Duodenal mucosa (tissue), 2 donors: Measurements from ENCODE around the gene DGKI.
"Not testable (repeated sequence)": the region's sequence is repeated elsewhere in the genome, so short reads cannot be mapped to it uniquely, and the experiment has no call there.

Experiments
- H3K27ac ChIP-seq: one replicate; pipeline ENCODE4 v1.7.0; 2013; ENCODE audit warnings: low read depth, low read length
- H3K27me3 ChIP-seq, 2 donors: one replicate each; pipeline ENCODE4 v1.7.0; 2013; ENCODE audit warnings: low read length in 2 of 2, control low read depth in 1 of 2; ENCODE audit not compliant: insufficient read depth in 2 of 2, control insufficient read depth in 1 of 2
- H3K36me3 ChIP-seq, 2 donors: one replicate each; pipeline ENCODE4 v1.7.0; 2013; ENCODE audit warnings: low read length in 2 of 2, control low read depth in 1 of 2; ENCODE audit not compliant: insufficient read depth in 2 of 2, control insufficient read depth in 1 of 2
- H3K4me1 ChIP-seq, 2 donors: one replicate each; pipeline ENCODE4 v1.7.0; 2013; ENCODE audit warnings: low read length in 2 of 2, control low read depth in 1 of 2; ENCODE audit not compliant: insufficient read depth in 2 of 2, control insufficient read depth in 1 of 2
- H3K4me3 ChIP-seq, 2 donors: one replicate each; pipeline ENCODE4 v1.7.0; 2013; ENCODE audit warnings: low read length in 2 of 2, low read depth in 1 of 2
- H3K9ac ChIP-seq, 2 donors: one replicate each; pipeline ENCODE4 v1.7.0; 2013; ENCODE audit warnings: low read length in 2 of 2, low read depth in 1 of 2
- H3K9me3 ChIP-seq, 2 donors: one replicate each; pipeline ENCODE4 v1.7.0; 2013; ENCODE audit warnings: low read length in 2 of 2, control low read depth in 1 of 2; ENCODE audit not compliant: control insufficient read depth in 1 of 2

Gene DGKI

DNA sequence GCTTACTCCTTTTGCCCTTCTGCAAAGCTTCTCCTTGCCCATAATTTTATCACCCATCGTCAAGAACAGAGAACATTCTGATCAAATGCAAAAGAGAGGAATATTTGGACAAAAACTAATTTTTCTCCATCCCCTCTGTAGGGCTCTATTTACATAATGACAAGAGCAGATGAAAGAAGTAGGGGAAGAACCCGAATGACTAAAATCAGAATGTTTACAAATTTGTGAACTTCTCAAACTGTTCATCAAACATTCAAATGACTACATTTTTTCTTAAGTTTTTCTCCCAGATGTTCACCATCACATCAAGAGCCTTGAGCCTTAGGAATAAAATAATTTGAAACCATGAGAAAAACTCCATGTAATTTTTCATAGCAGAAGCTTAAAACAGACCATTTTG lies 119.4 kb downstream of the DGKI start:
- H3K27me3 ChIP-seq, result no peaks in the 10 kb centered on the region
- H3K9ac ChIP-seq, result no peak overlapping the region
- H3K4me3 ChIP-seq, result no peak overlapping the region
- no peaks in the 10 kb centered on the region for H3K4me1 ChIP-seq
- no peaks in the 10 kb centered on the region for H3K9me3 ChIP-seq
- H3K27ac ChIP-seq, result no peak overlapping the region
- no peaks in the 10 kb centered on the region for H3K36me3 ChIP-seq

DNA sequence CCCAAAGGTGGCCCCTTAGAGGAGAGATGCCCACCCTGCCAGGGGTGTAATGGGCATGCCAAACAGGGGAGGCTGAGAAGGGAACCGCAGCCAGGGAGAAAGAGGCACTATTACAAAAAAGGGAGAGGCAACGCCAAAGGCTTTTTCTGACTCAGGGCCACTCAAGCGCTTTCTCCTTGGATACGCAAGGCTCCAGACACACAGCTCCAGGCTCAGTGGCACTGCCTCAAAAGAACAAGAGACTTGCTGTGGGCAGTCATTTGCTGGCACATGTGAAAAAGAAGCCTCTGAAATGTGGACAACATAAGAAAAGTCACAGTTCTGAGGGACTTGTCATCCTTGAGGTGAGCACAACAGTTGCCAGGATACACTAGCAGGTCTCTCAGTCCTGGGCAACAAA lies 128.4 kb downstream of the DGKI start:
- Histone ChIP-seq H3K27me3 (no peaks in the 10 kb centered on the region), H3K9me3 (no peaks in the 10 kb centered on the region), H3K9ac (no peak overlapping the region), H3K4me3 (no peak overlapping the region), H3K27ac (no peak overlapping the region), H3K36me3 (no peaks in the 10 kb centered on the region), H3K4me1 (no peaks in the 10 kb centered on the region)

DNA sequence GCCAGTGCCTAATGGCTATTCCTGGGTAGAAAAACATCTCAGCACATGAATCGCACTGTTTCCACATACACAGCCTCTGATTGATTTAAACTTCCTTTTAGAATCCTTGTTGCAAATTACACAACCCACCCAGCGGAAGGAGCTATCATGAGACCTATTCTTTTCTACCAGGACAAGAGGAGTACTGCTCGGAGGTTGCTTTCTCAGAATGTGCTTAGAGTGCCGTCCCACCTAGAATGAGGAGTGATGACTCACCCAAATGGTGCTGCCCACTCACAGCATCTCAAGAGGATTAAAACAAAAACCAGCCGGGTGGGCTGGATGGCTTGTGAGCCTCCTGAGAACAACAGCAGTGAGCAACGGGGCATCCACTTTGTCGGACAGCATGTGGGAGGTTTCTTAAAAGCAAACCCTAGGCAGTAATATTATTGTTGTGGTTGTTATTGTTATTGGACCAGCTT lies 128.9 kb downstream of the DGKI start:
- H3K36me3 ChIP-seq, result no peaks in the 10 kb centered on the region
- H3K27me3 ChIP-seq, result no peaks in the 10 kb centered on the region
- no peaks in the 10 kb centered on the region for H3K4me1 ChIP-seq
- no peak overlapping the region for H3K4me3 ChIP-seq
- H3K9ac ChIP-seq, result no peak overlapping the region
- H3K9me3 ChIP-seq, result no peaks in the 10 kb centered on the region
- no peak overlapping the region for H3K27ac ChIP-seq

DNA sequence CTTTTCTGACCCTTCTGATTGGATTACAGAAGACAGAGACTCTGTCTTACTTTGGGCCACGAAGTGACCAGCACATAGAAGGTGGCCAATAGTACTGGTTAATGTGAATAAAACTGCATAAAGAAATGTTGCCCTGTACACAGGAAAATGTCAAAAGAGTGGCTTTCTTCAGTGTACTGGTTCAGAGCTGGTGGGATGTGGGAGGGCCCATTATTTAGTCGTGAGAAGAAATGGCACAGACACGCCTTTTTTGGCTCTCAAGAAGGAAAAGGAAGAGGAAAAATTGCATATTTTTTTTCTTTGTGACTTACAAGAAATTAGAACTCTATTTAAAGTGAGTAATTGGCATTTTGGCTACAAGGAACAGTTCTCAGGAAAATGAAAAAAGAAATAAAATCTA lies 129.7 kb downstream of the DGKI start:
- Histone ChIP-seq H3K4me3 (no peak overlapping the region), H3K27ac (no peak overlapping the region)

DNA sequence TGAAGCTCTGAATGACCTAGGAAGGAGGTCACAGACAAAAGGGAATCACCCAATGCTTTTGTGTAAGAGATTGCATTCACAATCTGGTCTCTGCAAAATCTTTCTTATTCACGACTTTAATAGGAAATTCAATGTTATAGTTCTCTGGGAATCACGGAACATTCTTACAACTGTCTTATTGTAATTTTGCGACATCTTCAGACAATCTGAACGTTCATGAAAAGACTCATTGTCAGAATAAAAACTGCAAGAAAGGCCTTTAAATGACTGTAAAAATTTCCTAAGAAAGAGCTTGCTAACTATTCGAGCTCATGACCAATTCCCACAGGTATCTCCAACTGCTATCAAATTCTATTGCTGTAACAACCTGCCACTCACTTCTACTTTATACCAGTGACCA lies 130.7 kb downstream of the DGKI start:
- Histone ChIP-seq H3K27ac (no peak overlapping the region), H3K9me3 (no peaks in the 10 kb centered on the region), H3K4me1 (no peaks in the 10 kb centered on the region), H3K9ac (no peak overlapping the region), H3K36me3 (no peaks in the 10 kb centered on the region), H3K27me3 (no peaks in the 10 kb centered on the region), H3K4me3 (no peak overlapping the region)

More for the DNA sequence above, 129.7 kb downstream of the DGKI start:
- Histone ChIP-seq H3K9me3 (no peaks in the 10 kb centered on the region), H3K27me3 (no peaks in the 10 kb centered on the region), H3K9ac (no peak overlapping the region), H3K4me1 (no peaks in the 10 kb centered on the region), H3K36me3 (no peaks in the 10 kb centered on the region)

DNA sequence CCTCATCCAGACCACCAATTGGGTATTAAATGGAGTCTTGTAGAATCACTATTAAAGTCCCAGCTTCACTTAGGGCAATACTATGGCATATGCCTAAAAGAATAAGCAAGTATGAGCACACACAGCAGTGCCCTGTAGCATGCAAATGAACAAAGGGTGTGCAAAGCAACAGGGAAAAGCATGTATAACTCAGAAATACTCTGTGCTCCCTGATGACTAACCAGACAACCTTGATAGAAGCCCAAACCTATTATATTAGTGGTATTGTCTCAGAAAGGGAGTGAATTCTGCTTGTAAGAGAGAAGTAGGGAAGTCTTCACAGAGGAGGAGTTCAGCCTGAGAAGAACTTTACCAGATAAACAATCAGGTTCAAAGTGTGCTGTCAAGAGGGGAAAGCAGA lies 131.2 kb downstream of the DGKI start:
- H3K27ac ChIP-seq, result no peak overlapping the region
- no peaks in the 10 kb centered on the region for H3K36me3 ChIP-seq
- H3K27me3 ChIP-seq, result no peaks in the 10 kb centered on the region

DNA sequence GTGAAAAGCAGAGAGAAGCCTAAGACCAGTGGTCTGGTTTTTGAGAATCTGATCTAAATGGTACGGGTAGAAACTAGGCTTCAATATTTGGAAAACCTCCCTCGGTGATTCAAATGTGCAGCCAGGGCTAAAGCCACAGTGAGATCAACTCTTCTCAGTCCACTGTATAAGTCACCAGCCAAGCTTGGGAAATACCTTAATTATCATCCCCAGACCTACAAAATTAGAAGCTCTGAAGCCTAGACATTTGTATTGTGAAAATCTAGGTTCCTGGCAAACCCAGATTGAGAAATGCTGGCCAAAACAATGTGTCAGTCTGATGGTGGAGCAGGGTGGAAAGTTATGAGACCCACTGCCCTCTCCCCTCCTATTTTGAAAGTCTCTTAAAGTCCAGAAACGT lies 131.7 kb downstream of the DGKI start:
- no peak overlapping the region for H3K27ac ChIP-seq
- H3K4me1 ChIP-seq, result no peaks in the 10 kb centered on the region
- no peak overlapping the region for H3K4me3 ChIP-seq
- H3K9ac ChIP-seq, result no peak overlapping the region
- H3K27me3 ChIP-seq, result no peaks in the 10 kb centered on the region
- no peaks in the 10 kb centered on the region for H3K9me3 ChIP-seq
- no peaks in the 10 kb centered on the region for H3K36me3 ChIP-seq

More for the DNA sequence above, 131.2 kb downstream of the DGKI start:
- H3K9me3 ChIP-seq, result no peaks in the 10 kb centered on the region
- no peak overlapping the region for H3K4me3 ChIP-seq
- no peaks in the 10 kb centered on the region for H3K4me1 ChIP-seq
- H3K9ac ChIP-seq, result no peak overlapping the region

DNA sequence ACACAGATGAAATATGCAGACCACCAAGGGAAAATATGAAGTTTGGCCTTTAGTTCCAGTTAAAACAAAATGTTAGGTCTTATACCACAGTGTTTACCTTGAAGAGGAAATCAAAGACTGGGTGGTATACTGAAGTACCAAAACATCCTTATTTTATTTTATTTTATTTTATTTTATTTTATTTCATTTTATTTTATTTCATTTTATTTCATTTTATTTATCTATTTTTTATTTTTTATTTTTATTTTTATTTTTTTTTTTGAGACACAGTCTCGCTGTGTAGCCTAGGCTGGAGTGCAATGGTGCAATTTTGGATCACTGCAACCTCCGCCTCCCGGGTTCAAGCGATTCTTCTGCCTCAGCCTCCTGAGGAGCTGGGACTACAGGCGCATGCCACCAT lies 140.4 kb downstream of the DGKI start:
- H3K4me3 ChIP-seq, H3K27me3 ChIP-seq, H3K36me3 ChIP-seq, H3K27ac ChIP-seq, H3K4me1 ChIP-seq, H3K9ac ChIP-seq, H3K9me3 ChIP-seq: not testable (repeated sequence)

DNA sequence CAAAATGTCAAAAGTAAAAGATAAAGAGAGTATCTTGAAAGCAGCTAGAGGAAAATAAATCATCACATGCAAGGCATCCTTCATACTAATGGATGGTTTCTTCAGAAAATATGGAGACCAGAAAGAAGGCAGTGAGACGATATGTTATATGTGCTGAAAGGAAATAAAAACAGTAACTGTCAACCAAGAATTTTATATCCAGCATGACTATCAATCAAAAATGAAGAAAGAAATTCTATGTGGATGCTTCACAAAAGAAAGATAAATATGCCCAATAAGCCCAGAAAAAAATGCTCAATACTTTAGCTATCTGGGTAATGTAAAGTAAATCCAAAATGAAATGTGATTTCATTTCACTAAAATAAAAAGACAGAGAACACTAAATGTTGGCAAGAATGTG lies 142.1 kb downstream of the DGKI start:
- H3K9me3 ChIP-seq, result peaks cover 0 to 6% of the 10 kb centered on the region in 2 donors
- no peaks in the 10 kb centered on the region for H3K36me3 ChIP-seq
- no peaks in the 10 kb centered on the region for H3K27me3 ChIP-seq
- H3K4me1 ChIP-seq, result no peaks in the 10 kb centered on the region
- H3K4me3 ChIP-seq, result no peak overlapping the region
- no peak overlapping the region for H3K27ac ChIP-seq
- no peak overlapping the region for H3K9ac ChIP-seq

DNA sequence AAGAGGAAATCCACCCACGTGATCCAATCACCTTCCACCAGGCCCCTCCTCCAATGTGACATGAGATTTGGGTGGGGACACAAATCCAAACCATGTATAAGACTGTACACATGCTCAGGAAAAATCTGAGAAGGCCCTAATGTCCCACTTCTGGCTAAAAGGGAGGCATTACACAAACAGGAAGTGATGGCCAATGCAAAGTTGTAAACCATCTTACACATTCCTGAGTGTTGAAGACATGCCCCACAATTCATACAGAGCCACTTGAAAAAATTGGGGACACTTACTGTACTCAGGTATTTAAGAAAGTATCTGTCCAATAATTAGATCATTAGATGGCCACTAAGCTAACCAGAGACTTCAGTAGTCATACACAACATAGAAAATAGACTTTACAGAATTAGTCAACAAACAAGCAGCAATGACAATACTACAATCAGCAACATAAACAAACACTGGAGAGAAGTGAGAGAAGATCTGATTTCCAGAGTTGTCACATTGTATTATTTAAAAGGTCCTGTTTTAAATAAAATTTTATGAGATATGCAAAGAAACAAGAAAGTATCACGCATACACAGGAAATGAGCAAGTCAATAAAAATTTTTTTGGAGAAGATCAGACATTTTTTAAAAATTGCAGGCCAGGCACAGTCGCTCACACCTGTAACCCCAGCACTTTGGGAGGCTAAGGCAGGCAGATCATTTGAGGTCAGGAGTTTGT lies 143.3 kb downstream of the DGKI start:
- Histone ChIP-seq H3K36me3 (no peaks in the 10 kb centered on the region), H3K27ac (no peak overlapping the region), H3K4me1 (no peaks in the 10 kb centered on the region), H3K27me3 (no peaks in the 10 kb centered on the region), H3K9ac (no peak overlapping the region), H3K9me3 (peaks cover 0 to 6% of the 10 kb centered on the region in 2 donors), H3K4me3 (no peak overlapping the region)
